Fibroblast of lung (primary cell): ENCODE measurements around the gene ZC3H10. TPM values are rescaled to one million over a fixed set of nuclear protein-coding genes. Genes with fewer than 3 reads are reported as not detected.

Experiments
- DNase-seq, 2 donors: peaks; one replicate each; pipeline versions ENCODE4 v3.0.0 to v3.0.0-alpha.2; 2010; ENCODE audit warnings: low read depth in 2 of 2
- H2AFZ ChIP-seq: 2 replicates; pipeline ENCODE4 v1.5.1; 2012; ENCODE audit warnings: low read length, control low read depth, inconsistent platforms
- H3K27ac ChIP-seq: 2 replicates; pipeline ENCODE4 v1.5.1; 2011; ENCODE audit warnings: low read length, control low read depth; ENCODE audit not compliant: insufficient read depth
- H3K27me3 ChIP-seq: 2 replicates; pipeline ENCODE4 v1.5.1; 2011; ENCODE audit warnings: mild to moderate bottlenecking, low read length; ENCODE audit not compliant: control insufficient read depth, insufficient read depth
- H3K36me3 ChIP-seq: 2 replicates; pipeline ENCODE4 v1.5.1; 2011; ENCODE audit warnings: low read length; ENCODE audit not compliant: control insufficient read depth, insufficient read depth
- H3K4me1 ChIP-seq: 2 replicates; pipeline ENCODE4 v1.5.1; 2011; ENCODE audit warnings: low read length; ENCODE audit not compliant: control insufficient read depth, insufficient read depth; ENCODE audit errors: extremely low read depth
- H3K4me2 ChIP-seq: 2 replicates; pipeline ENCODE4 v1.5.1; 2011; ENCODE audit warnings: low read length, control low read depth; ENCODE audit not compliant: insufficient read depth; ENCODE audit errors: extremely low read depth
- H3K4me3 ChIP-seq, 4 experiments: fragments of 200-600 bp in 1 of 4; sonication (generic) in 1 of 4; replicated peaks in 1 of 4; 2 replicates each; pipeline ENCODE4 v1.5.1; 2011 to 2016; ENCODE audit warnings: low read length in 4 of 4, low read depth in 3 of 4, mild to moderate bottlenecking in 3 of 4, control low read depth in 2 of 4, inconsistent platforms in 1 of 4, mixed read lengths in 1 of 4; ENCODE audit not compliant: insufficient read depth in 1 of 4; ENCODE audit errors: control extremely low read depth in 1 of 4
- H3K79me2 ChIP-seq: 2 replicates; pipeline ENCODE4 v1.5.1; 2012; ENCODE audit warnings: mild to moderate bottlenecking, low read length, inconsistent platforms; ENCODE audit not compliant: control insufficient read depth, insufficient read depth
- H3K9ac ChIP-seq: 2 replicates; pipeline ENCODE4 v1.5.1; 2011; ENCODE audit warnings: mild to moderate bottlenecking, low read length, control low read depth; ENCODE audit not compliant: insufficient read depth
- H3K9me3 ChIP-seq: 2 replicates; pipeline ENCODE4 v1.5.1; 2012; ENCODE audit warnings: low read depth, low read length; ENCODE audit not compliant: control insufficient read depth, insufficient read depth
- H4K20me1 ChIP-seq: 2 replicates; pipeline ENCODE4 v1.5.1; 2011; ENCODE audit warnings: low read length; ENCODE audit not compliant: control insufficient read depth, insufficient read depth; ENCODE audit errors: extremely low read depth
- CTCF ChIP-seq, 2 donors: IDR thresholded peaks in 1 of 2; conservative IDR thresholded peaks in 1 of 2; 1 replicate in 1 of 2; 2 replicates in 1 of 2; pipeline ENCODE4 v1.5.1; 2011 to 2012; ENCODE audit warnings: low read length in 2 of 2, control low read depth in 1 of 2, inconsistent platforms in 1 of 2, low read depth in 1 of 2, mild to moderate bottlenecking in 1 of 2
- EZH2 ChIP-seq: IDR thresholded peaks from 2 replicates; pipeline ENCODE4 v1.5.1; 2012; ENCODE audit warnings: low read length, control low read depth, mild to moderate bottlenecking; ENCODE audit errors: missing control alignments
- polyA plus RNA-seq, 2 donors: library from polyadenylated mRNA; depleted of rRNA in 1 of 2; stranded (reverse) in 1 of 2; unstranded in 1 of 2; fragments of >200 nt; gene quantifications; 2 replicates each; pipeline ENCODE4 v1.2.1, GENCODE V29; 2011 to 2012; ENCODE audit warnings: missing spikeins in 1 of 2
- total RNA-seq: library from RNA; depleted of rRNA; stranded (reverse); fragments of >200 nt; gene quantifications from 2 replicates; pipeline ENCODE4 v1.2.1, GENCODE V29; 2014

ZC3H10 gene
- total and polyA plus RNA-seq, 2 donors (not counting 1 experiment from before 2014, with no cell fraction given) = 1.9 to 5.6 TPM

DNA sequence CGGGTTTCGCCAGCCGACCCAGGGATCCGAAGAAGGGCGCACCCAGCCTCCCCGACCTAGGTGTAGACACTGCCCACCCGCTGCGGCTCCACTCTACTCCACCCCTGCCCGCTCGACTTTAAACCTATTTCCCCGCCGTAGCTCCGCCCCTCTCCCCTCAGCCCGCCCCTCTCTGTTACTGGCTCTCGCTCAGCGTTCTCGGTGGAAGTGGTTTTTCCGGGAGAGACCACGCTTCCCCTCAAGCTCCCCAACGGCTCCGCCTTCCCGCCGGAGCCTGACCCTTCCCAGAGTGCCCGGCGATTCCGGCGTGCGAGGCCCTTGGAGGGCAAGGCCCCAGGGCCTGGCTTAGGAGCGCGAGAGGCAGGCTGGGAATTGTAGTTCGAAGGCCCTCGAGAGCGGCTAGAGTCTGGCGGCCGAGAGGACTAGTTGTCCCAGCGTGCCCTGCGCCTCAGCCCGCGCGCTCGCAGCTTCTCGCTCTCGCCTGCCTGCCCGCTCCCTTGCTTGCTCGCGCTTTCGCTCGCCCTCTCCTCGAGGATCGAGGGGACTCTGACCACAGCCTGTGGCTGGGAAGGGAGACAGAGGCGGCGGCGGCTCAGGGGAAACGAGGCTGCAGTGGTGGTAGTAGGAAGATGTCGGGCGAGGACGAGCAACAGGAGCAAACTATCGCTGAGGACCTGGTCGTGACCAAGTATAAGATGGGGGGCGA is 13.8 kb upstream of the ZC3H10 start, which contains the start of gene PA2G4:
Gene PA2G4 (plus strand): TSS at position 451 of the 706 bp plus-strand sequence. CDS start 179 bp downstream, at position 630.
- TF ChIP-seq EZH2 (no peak), CTCF (conservative IDR thresholded peaks at IDR 0.05 in 1 of 2, IDR thresholded peaks at IDR 0.05 in 1 of 2; ENCODE audit: low read depth in 1 of 2, low read length in 2 of 2) (no peak)
- Histone ChIP-seq H3K79me2 (peaks cover 31% of the 10 kb centered on the region), H3K36me3 (peaks cover 7% of the 10 kb centered on the region), H3K4me2 (peak within 1 kb of the TSS; percentile 76), H3K4me3 (peak within 1 kb of the TSS; percentile 86 to 98 (median 93)), H3K27ac (peak within 1 kb of the TSS; percentile 92), H4K20me1 (no peaks in the 10 kb centered on the region), H3K27me3 (no peaks in the 10 kb centered on the region), H3K4me1 (peaks cover 5% of the 10 kb centered on the region), H2AFZ (peak within 1 kb of the TSS; percentile 85), H3K9me3 (no peaks in the 10 kb centered on the region), H3K9ac (peak within 1 kb of the TSS; percentile 91)
- peak; percentile 98 to 99 for DNase-seq

DNA sequence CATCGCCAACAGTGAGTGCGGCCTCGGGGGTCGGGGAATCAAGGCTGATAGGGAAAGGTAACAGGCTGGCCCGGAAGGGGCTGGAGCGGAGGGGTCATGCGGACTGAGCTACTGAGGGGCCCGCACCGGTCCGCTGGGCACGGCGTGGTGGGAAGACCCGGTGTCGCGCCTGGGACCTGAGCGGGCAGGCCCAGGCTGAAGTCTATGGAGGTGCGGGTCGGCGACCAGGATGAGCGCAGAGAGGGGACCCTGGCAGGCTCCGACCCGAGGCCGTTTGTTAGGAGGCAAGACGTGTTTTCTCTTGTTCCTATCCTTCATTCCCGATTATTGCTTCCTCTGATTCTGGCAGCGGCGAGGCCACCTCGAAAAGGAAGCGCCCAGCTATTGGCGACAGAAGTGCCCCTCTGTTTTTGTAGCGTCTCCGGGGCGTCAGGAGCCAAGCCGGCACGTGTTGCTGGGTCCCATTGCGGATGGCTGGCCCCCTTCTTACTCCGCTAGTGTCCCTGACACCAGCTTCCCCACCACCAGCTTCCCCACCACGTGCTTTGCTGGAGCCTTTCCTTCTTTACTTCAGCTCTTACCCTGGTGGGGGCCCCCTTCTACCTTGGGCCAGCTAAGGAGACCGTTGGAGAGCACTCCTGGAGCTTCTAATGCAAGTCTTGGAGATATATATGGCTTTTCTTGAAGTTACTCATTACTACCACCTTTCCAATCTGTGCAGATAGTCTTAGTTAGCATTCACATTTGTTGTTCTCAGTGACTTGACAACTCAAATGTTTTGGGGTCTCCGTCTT is 13.1 kb upstream of the ZC3H10 start:
- Histone ChIP-seq H3K9ac (peak overlapping the region; percentile 91), H3K79me2 (peaks cover 31% of the 10 kb centered on the region), H3K27ac (peak overlapping the region; percentile 92), H3K4me1 (peaks cover 5% of the 10 kb centered on the region), H4K20me1 (no peaks in the 10 kb centered on the region), H2AFZ (peak overlapping the region; percentile 85), H3K4me2 (peak overlapping the region; percentile 76), H3K27me3 (no peaks in the 10 kb centered on the region), H3K9me3 (no peaks in the 10 kb centered on the region), H3K36me3 (peaks cover 9% of the 10 kb centered on the region), H3K4me3 (peak overlapping the region; percentile 86 to 98 (median 93))
- DNase-seq = no peak
- TF ChIP-seq EZH2 (no peak), CTCF (conservative IDR thresholded peaks at IDR 0.05 in 1 of 2, IDR thresholded peaks at IDR 0.05 in 1 of 2; ENCODE audit: low read depth in 1 of 2, low read length in 2 of 2) (no peak)

GRCh38 chr12:56105609-56105902 is 12.5 kb upstream of the ZC3H10 start:
- TF ChIP-seq CTCF (conservative IDR thresholded peaks at IDR 0.05 in 1 of 2, IDR thresholded peaks at IDR 0.05 in 1 of 2; ENCODE audit: low read depth in 1 of 2, low read length in 2 of 2) (no peak), EZH2 (no peak)
- Histone ChIP-seq H3K4me3 (peak overlapping the region; percentile 86 to 98 (median 93)), H3K79me2 (peaks cover 31% of the 10 kb centered on the region), H3K27ac (peak overlapping the region; percentile 92), H3K9ac (peak overlapping the region; percentile 45), H4K20me1 (no peaks in the 10 kb centered on the region), H3K4me1 (peaks cover 5% of the 10 kb centered on the region), H3K9me3 (no peaks in the 10 kb centered on the region), H3K4me2 (peak overlapping the region; percentile 76), H2AFZ (no peak overlapping the region), H3K27me3 (no peaks in the 10 kb centered on the region), H3K36me3 (peaks cover 11% of the 10 kb centered on the region)
- no peak for DNase-seq
